T-helper 2 cell treated with Interferon-gamma antibody and Interleukin-4, amounts not matched to agents 100 ng/mL and 5 ng/mL, for 36 hours (primary cell): ENCODE measurements around the gene FKBP2. TPM values are rescaled to one million over a fixed set of nuclear protein-coding genes. Genes with fewer than 3 reads are reported as not detected.

ENCODE experiments used
- intact Hi-C: fragments of 100-400 bp; cut with micrococcal nuclease; formaldehyde crosslinking; loops from one replicate; pipeline ENCODE4 v1.15.1; 2023
- total RNA-seq: library from RNA; stranded (reverse); gene quantifications from 2 replicates; pipeline ENCODE4 v1.2.3, GENCODE V29; 2022

The FKBP2 gene
- total RNA-seq, 1 donor from 2014 or later, result 40.3 TPM

GRCh38 chr11:64260147-64260708 lies 19.3 kb downstream of the FKBP2 start:
- intact Hi-C loops, result no loop called here

GRCh38 chr11:64261556-64262080 lies 20.7 kb downstream of the FKBP2 start:
- intact Hi-C loops, result no loop called here

GRCh38 chr11:64262271-64263002 lies 21.5 kb downstream of the FKBP2 start:
- intact Hi-C loops, result no loop called here

- intact Hi-C loops, result no loop called here
Observed at GRCh38 chr11:64263021-64263946, 22.4 kb downstream of the FKBP2 start.

GRCh38 chr11:64263947-64264317 lies 23.0 kb downstream of the FKBP2 start:
- intact Hi-C loops, result no loop called here

GRCh38 chr11:64264371-64264852 lies 23.5 kb downstream of the FKBP2 start:
- intact Hi-C loops, result no loop called here

- intact Hi-C loops, result no loop called here
Observed at GRCh38 chr11:64265176-64266160, 24.6 kb downstream of the FKBP2 start.

- intact Hi-C loops, result no loop called here
Observed at GRCh38 chr11:64266339-64266738, 25.4 kb downstream of the FKBP2 start.

- intact Hi-C loops, result no loop called here
Observed at GRCh38 chr11:64267207-64267945, 26.5 kb downstream of the FKBP2 start.

- intact Hi-C loops, result loop anchor here (2.0 kb wide), 1 partner anchor 61 kb away; the partner anchor contains the start of gene FERMT3
Observed at GRCh38 chr11:64268025-64268892, 27.4 kb downstream of the FKBP2 start.

- intact Hi-C loops, result loop anchor here (1.0 to 2.0 kb wide), 3 partner anchors 18 to 62 kb away; partner anchors contain the start of genes FERMT3, NUDT22, PLCB3 and TRPT1
Observed at GRCh38 chr11:64268893-64269539, 28.1 kb downstream of the FKBP2 start.

GRCh38 chr11:64269540-64270220 lies 28.8 kb downstream of the FKBP2 start:
- intact Hi-C loops, result loop anchor here (1.0 to 2.0 kb wide), 8 partner anchors 16 to 71 kb away; partner anchors contain the start of genes CCDC88B, ESRRA, FERMT3 and FKBP2

- intact Hi-C loops, result no loop called here
Observed at GRCh38 chr11:64275031-64275800, 34.3 kb downstream of the FKBP2 start.

- intact Hi-C loops, result no loop called here
Observed at GRCh38 chr11:64275841-64276240, 34.9 kb downstream of the FKBP2 start.

GRCh38 chr11:64276653-64277431 lies 35.9 kb downstream of the FKBP2 start:
- intact Hi-C loops, result no loop called here
